Activated CD8-positive, alpha-beta T cell treated with anti-CD3 and anti-CD28 coated beads, Interleukin-2, amount 10 ng/mL, durations not matched to agents 7 days and 5 days (primary cell): Measurements from ENCODE around the gene BARX2. TPM values are rescaled to one million over a fixed set of nuclear protein-coding genes. Genes with fewer than 3 reads are reported as not detected.
A peak's percentile ranks its signal among the peaks of the same experiment; 100 is the strongest.

Source experiments
- ATAC-seq: fragments of 150-1000 bp; cut with Tn5 transposase; one replicate; pipeline ENCODE4 v1.10.0; 2021; ENCODE audit warnings: moderate library complexity
- CTCF ChIA-PET: fragments of 350-600 bp; sonication (Branson Sonifier 250); formaldehyde crosslinking; loops from one replicate; lab custom pipeline; 2021; ENCODE audit warnings: antibody characterized with exemption; lab: Charles Lee
- POLR2A ChIA-PET: fragments of 350-600 bp; sonication (Branson Sonifier 250); formaldehyde crosslinking; loops from one replicate; lab custom pipeline; 2021; ENCODE audit warnings: antibody characterized with exemption; lab: Charles Lee
- DNase-seq: peaks from one replicate; pipeline ENCODE4 v3.0.0-alpha.2; 2020
- H3K27ac Mint-ChIP-seq: one replicate; pipeline ENCODE4 v1.8.0; 2021; ENCODE audit warnings: mild to moderate bottlenecking, mixed read lengths
- H3K27me3 Mint-ChIP-seq: one replicate; pipeline ENCODE4 v1.8.0; 2021; ENCODE audit warnings: low read depth, mixed read lengths
- H3K36me3 Mint-ChIP-seq: one replicate; pipeline ENCODE4 v1.8.0; 2021; ENCODE audit warnings: low read depth, mixed read lengths
- H3K4me1 Mint-ChIP-seq: one replicate; pipeline ENCODE4 v1.8.0; 2021; ENCODE audit warnings: low read depth, mixed read lengths
- H3K4me3 Mint-ChIP-seq: one replicate; pipeline ENCODE4 v1.8.0; 2021; ENCODE audit warnings: mild to moderate bottlenecking, mixed read lengths
- H3K9me3 Mint-ChIP-seq: one replicate; pipeline ENCODE4 v1.8.0; 2022; ENCODE audit warnings: mixed read lengths; ENCODE audit not compliant: insufficient read depth
- total RNA-seq, 2 experiments: library from RNA; stranded (reverse); gene quantifications; one replicate each; pipeline ENCODE4 v1.2.3, GENCODE V29; 2021

The BARX2 gene
- total RNA-seq, 2 experiments from 2014 or later: not detected

DNA sequence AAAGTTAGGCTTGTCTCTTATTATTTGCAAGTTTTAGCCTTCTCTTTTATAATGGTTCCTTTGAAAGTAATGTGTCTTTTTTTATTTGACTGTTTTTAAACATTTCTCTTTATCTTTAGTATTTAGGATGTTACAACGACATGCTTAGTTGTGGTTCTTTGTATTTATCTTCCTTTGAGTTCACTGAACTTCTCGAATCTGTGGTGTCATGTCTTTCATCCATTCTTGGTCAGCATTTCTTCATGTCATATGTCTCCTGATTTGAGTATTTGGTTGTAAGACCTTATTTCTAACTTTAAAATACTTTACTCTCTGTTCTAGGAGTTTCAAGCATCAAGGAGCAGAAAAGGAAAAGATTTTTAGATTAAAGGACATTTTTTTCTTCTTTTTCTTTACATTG lies 15.9 kb upstream of the BARX2 start:
- H3K9me3 Mint-ChIP-seq: no peaks in the 10 kb centered on the region
- ATAC-seq: no peak
- ChIA-PET CTCF (no interaction called here), POLR2A (no interaction called here)
- H3K36me3 Mint-ChIP-seq: no peaks in the 10 kb centered on the region
- H3K27me3 Mint-ChIP-seq: peaks cover 10% of the 10 kb centered on the region
- no peak overlapping the region for H3K27ac Mint-ChIP-seq
- DNase-seq: no peak
- no peaks in the 10 kb centered on the region for H3K4me1 Mint-ChIP-seq
- no peak overlapping the region for H3K4me3 Mint-ChIP-seq

DNA sequence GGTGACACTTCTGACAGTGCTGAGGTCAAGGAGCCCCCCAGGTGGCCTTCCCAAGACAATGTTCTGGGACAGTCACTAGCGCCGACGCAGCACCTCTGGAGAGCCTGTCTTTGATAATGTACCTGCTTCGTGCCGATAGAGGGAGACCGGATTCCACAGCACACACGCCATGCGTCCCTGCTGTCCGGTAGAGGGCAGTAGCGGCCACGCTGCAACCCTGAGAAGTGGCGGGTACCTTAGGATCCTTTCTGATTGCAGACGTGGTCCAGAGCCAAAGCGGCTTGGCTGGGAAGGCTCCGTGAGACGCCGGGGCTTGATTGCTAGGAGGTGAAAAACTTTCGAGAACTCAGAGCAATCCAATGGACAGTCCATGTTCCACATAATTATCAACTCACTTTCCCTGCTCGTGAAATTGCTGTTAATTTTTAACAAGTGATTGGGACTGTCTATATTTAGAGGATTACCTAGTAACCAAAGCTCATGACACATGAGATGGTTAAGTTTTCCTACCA lies 11.4 kb upstream of the BARX2 start:
- Mint-ChIP-seq H3K4me1 (no peaks in the 10 kb centered on the region), H3K9me3 (no peaks in the 10 kb centered on the region), H3K36me3 (no peaks in the 10 kb centered on the region), H3K27me3 (peaks cover 35% of the 10 kb centered on the region), H3K27ac (no peak overlapping the region), H3K4me3 (no peak overlapping the region)
- ChIA-PET POLR2A (no interaction called here), CTCF (interaction anchor here (0.6 to 3.7 kb wide), 9 partner anchors 8 to 390 kb away, joined by 3 to 13 read pairs (median 6); partner anchors contain the start of gene BARX2)
- ATAC-seq: peak; percentile 100
- DNase-seq: peak; percentile 85

DNA sequence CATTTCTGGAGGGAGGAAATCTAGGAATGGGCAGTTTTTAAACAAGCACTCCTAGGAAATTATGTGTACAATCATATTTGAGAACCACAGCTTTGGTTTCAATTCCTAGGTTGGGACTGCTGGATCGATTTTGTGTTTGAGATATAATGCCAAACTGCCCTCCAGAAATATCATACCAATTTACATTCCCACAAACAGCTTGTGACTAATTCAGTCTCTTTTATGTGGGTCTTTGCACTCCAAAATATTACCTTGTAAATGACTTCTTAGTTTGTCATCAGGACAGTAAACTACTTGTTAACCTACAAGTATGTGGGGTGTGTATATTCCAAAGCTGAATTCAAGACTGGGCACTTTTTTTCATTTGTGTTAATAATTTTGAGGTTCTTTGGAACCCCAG lies 9.8 kb upstream of the BARX2 start:
- DNase-seq (no peak), ATAC-seq (no peak)
- no peak overlapping the region for H3K4me3 Mint-ChIP-seq
- ChIA-PET CTCF (interaction anchor here (2.6 to 3.7 kb wide), 2 partner anchors 9 to 330 kb away, joined by 11 to 13 read pairs; no protein-coding TSS in a partner anchor), POLR2A (no interaction called here)
- peaks cover 39% of the 10 kb centered on the region for H3K27me3 Mint-ChIP-seq
- H3K4me1 Mint-ChIP-seq: no peaks in the 10 kb centered on the region
- H3K36me3 Mint-ChIP-seq: no peaks in the 10 kb centered on the region
- no peak overlapping the region for H3K27ac Mint-ChIP-seq
- no peaks in the 10 kb centered on the region for H3K9me3 Mint-ChIP-seq

DNA sequence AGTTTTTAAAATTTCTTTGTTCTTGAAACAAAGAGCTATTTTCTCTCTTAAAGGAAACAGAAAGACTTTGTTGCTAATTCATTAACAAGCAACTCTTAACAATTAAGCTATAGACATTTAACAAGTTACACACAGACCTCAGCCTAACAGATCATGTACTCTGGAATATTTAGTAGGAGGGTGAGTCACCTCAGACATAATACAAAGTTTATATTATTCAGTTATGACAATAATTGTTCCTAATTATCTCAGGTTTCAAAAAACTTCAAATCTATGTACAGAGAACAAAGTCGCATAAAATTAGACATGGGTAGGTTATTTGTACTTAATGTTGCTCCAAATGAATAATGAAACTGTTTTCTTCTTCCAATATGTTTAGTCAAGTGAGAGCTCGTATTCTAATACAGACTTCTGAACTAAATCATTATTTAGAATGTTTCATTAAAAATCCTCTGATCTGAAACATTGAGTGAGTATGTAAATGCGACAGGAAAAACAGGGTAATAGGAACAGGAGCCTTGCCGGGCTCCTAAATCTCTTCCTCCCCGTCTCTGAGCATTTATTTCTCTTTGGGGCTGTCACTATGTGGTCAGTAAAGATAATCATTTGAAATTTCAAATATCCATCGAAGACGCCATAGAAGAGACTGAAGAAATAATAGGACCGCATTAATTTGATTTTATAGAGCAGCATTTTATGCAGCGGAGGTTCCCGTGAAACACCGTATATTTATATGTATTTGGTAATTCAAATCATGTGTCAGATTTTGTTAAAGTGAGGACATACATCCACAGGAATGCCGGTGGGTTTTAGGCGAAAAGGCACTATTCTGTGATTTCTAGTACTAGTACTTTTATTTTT lies 8.7 kb upstream of the BARX2 start:
- ATAC-seq: no peak
- CTCF ChIA-PET: interaction anchor here (0.7 to 3.7 kb wide), 4 partner anchors 9 to 383 kb away, joined by 4 to 13 read pairs (median 8); partner anchors contain the start of gene BARX2
- H3K9me3 Mint-ChIP-seq: no peaks in the 10 kb centered on the region

DNA sequence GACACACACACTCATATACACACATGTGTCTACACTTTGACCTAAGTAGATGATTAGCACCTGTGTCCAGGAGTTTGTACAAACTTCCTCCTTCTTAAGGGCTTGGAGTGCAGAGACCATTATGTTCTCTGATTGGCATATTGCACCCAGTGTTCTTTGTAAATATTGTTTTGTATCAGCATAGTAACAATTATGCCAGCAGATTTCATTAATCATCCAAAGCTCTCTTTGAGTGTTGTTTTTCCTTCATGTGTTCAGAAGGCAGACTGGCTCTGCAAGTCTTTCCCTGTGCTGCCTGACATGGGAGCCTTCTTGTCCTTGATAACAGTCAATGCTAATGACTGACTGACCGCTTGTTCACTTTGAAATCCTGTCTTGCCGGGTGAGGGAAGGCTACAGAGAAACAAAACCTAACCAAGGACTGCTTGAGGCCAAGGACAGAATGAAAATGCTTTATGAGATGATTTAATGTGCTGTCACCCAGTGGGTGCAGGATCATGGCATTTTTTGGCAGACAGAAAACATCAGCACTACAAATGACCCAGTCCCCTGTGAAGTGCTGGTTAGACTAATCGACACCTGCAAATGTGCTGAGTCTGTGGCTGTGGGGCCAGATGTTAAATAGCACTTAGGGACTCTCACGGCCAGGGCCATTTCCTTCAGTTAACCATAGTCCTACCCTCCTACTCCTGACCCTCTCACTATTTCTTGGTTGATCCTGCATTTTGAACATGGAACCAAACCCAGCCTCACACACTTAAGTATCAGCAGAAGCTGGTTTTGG lies 6.6 kb upstream of the BARX2 start:
- H3K9me3 Mint-ChIP-seq: no peaks in the 10 kb centered on the region

More for the DNA sequence above, 8.7 kb upstream of the BARX2 start:
- no peak for DNase-seq
- H3K4me3 Mint-ChIP-seq: no peak overlapping the region
- peaks cover 51% of the 10 kb centered on the region for H3K27me3 Mint-ChIP-seq
- H3K27ac Mint-ChIP-seq: no peak overlapping the region
- H3K36me3 Mint-ChIP-seq: no peaks in the 10 kb centered on the region
- no peaks in the 10 kb centered on the region for H3K4me1 Mint-ChIP-seq
- POLR2A ChIA-PET: no interaction called here

DNA sequence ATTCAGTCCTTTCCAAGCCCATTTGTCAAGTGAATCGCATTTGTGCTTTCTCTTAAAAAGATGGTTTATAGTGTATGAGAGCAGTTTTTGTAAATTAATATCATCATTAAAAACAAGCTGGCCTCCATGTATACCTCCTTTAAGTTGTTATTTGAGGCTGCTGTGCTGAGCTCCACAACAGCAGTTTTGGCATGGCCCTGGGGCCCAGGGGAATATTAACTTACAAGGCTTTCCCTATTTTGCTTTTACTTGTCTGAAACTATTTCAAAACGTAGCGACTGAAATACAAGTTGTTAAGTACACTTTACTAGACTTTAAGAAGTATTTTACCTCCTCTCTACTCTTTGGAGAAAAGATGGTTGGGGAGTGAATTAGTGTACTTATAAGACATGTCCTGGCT lies 4.9 kb upstream of the BARX2 start:
- no peaks in the 10 kb centered on the region for H3K9me3 Mint-ChIP-seq
- no peak overlapping the region for H3K4me3 Mint-ChIP-seq
- H3K27me3 Mint-ChIP-seq: peaks cover 78% of the 10 kb centered on the region
- no peak for DNase-seq
- H3K36me3 Mint-ChIP-seq: no peaks in the 10 kb centered on the region
- H3K27ac Mint-ChIP-seq: no peak overlapping the region
- POLR2A ChIA-PET: no interaction called here
- peaks cover 19% of the 10 kb centered on the region for H3K4me1 Mint-ChIP-seq
- no peak for ATAC-seq
- CTCF ChIA-PET: interaction anchor here (1.1 kb wide), 1 partner anchor 380 kb away, joined by 3 read pairs; no protein-coding TSS in a partner anchor

More for the DNA sequence above, 6.6 kb upstream of the BARX2 start:
- no peak for DNase-seq
- no peak overlapping the region for H3K27ac Mint-ChIP-seq
- no peak for ATAC-seq
- ChIA-PET POLR2A (no interaction called here), CTCF (no interaction called here)
- no peaks in the 10 kb centered on the region for H3K36me3 Mint-ChIP-seq
- no peak overlapping the region for H3K4me3 Mint-ChIP-seq
- H3K27me3 Mint-ChIP-seq: peaks cover 68% of the 10 kb centered on the region
- H3K4me1 Mint-ChIP-seq: peaks cover 9% of the 10 kb centered on the region

DNA sequence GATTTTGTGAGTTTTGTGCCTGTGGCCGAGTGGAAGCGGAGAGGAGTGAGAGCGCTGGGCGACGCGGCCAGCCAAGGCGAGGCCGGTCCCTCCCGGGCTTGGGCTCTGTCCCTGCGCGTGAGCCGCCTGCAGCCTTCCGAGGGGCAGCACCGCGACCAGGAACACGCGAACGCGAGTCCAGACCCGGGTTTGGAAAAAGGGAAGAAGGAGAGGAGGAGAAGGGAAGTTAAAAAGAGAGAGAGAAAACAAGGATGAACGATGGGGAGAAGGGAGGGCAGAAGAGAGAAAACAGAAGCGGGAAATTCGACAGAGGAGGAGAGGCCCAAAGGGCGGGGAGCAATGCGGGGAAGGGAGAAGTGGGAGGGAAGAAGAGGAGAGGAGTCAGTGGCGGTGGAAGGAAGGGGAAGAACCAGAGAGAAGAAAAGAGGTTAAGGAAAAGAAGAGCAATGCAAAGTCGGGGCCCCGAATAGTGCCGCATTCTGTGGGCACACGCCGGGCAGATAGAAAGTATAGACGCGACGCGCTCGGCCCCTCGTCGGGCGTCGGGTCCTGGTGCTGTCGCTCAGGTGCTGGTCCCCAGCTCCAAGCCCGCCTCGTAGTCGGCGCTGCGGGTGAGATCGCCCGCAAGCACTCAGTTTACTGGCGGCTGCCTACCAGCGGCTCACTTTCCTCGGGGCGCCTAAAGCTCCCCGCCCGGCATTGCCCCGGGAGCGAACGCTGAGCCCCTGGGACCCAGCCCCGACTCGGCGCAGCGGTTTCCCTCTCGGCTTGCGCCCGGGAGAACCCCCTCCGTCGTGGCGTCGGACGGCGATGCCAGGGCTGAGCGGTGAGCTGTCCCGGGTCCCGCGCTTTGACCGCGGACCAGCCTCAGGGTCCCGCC lies 2.8 kb upstream of the BARX2 start:
- no peak for DNase-seq
- ChIA-PET POLR2A (no interaction called here), CTCF (no interaction called here)
- no peaks in the 10 kb centered on the region for H3K9me3 Mint-ChIP-seq
- H3K4me1 Mint-ChIP-seq: peaks cover 26% of the 10 kb centered on the region
- H3K36me3 Mint-ChIP-seq: no peaks in the 10 kb centered on the region
- peak; percentile 27 for ATAC-seq
- H3K4me3 Mint-ChIP-seq: peak overlapping the region; percentile 28
- no peak overlapping the region for H3K27ac Mint-ChIP-seq
- peaks cover 82% of the 10 kb centered on the region for H3K27me3 Mint-ChIP-seq

DNA sequence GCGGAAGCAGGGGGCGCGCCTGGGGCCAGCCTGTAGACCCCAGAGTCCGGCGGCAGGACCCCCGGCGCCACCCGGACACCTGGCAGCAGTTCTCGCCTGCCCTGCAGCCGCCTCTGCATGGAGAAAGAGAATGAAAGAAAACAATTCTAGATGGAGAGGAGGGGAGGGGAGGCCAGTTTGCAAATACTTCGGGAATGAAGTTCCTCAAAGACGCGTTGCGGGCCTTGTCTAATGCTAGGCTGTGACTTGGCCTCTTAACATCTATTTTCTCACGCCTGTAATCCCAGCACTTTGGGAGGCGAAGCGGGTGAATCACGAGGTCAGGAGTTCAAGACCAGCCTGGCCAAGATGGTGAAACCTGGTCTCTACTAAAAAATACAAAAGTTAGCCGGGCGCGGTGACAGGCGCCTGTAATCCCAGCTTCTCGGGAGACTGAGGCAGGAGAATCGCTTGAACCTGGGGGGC lies 2.1 kb upstream of the BARX2 start:
- ChIA-PET POLR2A (no interaction called here), CTCF (no interaction called here)
- peaks cover 82% of the 10 kb centered on the region for H3K27me3 Mint-ChIP-seq
- H3K27ac Mint-ChIP-seq: no peak overlapping the region
- peaks cover 26% of the 10 kb centered on the region for H3K4me1 Mint-ChIP-seq
- ATAC-seq (no peak), DNase-seq (no peak)
- H3K4me3 Mint-ChIP-seq: no peak overlapping the region
- H3K9me3 Mint-ChIP-seq: no peaks in the 10 kb centered on the region
- H3K36me3 Mint-ChIP-seq: no peaks in the 10 kb centered on the region

DNA sequence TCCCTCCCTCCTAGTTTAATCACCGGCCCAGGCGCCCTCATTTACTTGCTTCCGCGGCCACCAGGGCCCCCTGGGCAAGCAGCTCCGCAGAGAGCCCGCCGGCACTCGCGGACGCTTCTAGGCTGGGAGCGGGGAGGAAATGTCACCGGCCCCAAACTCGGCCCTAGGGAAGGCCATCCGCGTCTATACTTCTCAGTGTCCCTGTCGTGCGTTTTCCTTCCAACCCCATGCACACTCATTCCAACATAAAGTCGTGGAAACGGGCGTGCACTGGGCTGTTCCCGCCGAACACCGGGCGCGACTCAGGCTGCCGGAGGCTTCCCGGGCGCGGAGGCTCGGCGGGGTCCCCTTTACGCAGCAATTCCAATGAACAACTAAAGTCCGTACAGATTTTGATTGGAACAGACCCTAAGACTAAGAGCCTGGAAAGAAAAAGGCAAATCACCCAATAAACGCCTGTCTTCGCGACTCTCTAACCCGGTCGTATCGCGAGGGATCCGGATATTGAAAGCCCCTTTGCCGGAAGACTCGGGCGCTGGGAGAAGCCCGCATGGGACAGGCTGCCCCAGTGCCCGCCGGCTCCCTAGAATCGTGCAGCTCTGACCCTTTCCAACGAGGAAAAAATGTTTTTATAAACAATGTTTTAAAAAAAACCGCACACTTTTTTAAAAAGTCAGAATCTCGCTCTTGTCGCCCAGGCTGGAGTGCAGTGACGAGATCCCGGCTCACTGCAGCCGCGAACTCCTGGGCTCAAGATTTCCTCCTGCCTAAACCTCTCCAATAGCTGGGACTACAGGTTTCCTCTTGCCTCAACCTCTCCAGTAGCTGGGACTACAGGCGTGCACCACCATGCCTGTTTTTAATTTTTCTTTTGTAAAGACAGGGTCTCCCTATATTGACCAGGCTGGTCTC lies 1.3 kb upstream of the BARX2 start:
- Mint-ChIP-seq H3K36me3 (no peaks in the 10 kb centered on the region), H3K4me3 (peak overlapping the region; percentile 46), H3K27ac (no peak overlapping the region), H3K4me1 (peaks cover 26% of the 10 kb centered on the region), H3K9me3 (no peaks in the 10 kb centered on the region), H3K27me3 (peaks cover 77% of the 10 kb centered on the region)
- POLR2A ChIA-PET: no interaction called here
- CTCF ChIA-PET: interaction anchor here (1.5 kb wide), 1 partner anchor 376 kb away, joined by 5 read pairs; no protein-coding TSS in a partner anchor
- no peak for DNase-seq
- ATAC-seq: no peak

DNA sequence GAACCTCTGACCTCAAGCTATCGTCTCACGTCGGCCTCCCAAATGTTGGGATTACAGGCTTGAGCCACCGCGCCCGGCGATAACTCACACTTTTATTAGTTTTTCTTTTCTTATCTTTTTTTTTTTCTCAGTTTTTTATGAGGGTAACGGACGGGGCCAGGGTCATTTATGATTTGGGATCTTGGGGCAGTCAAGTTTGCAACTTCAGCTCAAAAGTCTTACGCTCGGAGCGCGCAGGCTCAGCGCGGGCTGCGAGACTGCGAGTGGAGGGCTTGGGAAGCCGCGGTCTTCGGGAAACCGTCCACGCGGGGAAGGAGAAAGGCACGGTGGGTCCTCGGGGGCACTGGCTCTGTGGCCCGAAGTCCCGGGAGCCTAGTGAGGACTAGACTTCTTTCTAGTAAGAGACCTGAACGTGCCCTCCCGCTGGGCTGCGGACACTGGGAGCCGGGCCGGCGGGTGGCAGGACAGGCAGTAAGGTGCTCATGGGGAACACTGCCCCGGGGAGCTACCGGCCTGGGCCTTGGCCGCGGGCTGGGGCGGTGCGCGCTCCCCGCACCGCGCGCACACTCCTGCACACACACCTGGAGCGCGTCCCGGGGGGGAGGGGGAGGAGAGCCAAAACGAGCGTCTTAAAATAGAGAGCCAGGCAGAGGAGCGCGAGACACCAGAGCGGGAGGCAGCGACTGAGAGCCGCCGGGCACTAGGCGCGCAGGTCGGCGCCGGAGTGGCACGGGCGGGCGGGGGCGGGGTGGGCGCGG lies 476 bp upstream of the BARX2 start:
- POLR2A ChIA-PET: no interaction called here
- H3K27me3 Mint-ChIP-seq: peaks cover 73% of the 10 kb centered on the region
- H3K4me3 Mint-ChIP-seq: peak overlapping the region; percentile 46
- peak; percentile 40 for ATAC-seq
- H3K36me3 Mint-ChIP-seq: no peaks in the 10 kb centered on the region
- no peaks in the 10 kb centered on the region for H3K9me3 Mint-ChIP-seq
- DNase-seq: no peak
- H3K27ac Mint-ChIP-seq: no peak overlapping the region
- H3K4me1 Mint-ChIP-seq: peaks cover 26% of the 10 kb centered on the region
- CTCF ChIA-PET: interaction anchor here (1.5 to 2.1 kb wide), 2 partner anchors 11 to 375 kb away, joined by 5 to 12 read pairs; no protein-coding TSS in a partner anchor
